NB4 (cell line): ENCODE data around the gene ATXN1.

ENCODE experiments used
- DNase-seq: peaks from one replicate; pipeline ENCODE4 v3.0.0; 2010; ENCODE audit warnings: low read depth
- H3K4me3 ChIP-seq: one replicate; pipeline ENCODE4 v1.5.1; 2011; ENCODE audit warnings: mild to moderate bottlenecking, low read depth, low read length, moderate library complexity
- MAX ChIP-seq: IDR thresholded peaks from 2 replicates; pipeline ENCODE4 v1.6.1; 2011; ENCODE audit warnings: low read depth, low read length
- MYC ChIP-seq: IDR thresholded peaks from 2 replicates; pipeline ENCODE4 v1.6.1; 2011; ENCODE audit warnings: low read depth, low read length
- POLR2A ChIP-seq: IDR thresholded peaks from 2 replicates; pipeline ENCODE4 v1.6.1; 2011; ENCODE audit warnings: mild to moderate bottlenecking; ENCODE audit not compliant: insufficient read length; ENCODE audit errors: extremely low read depth
- TF ChIP-seq, protein P1 (sequence below): IDR thresholded peaks from one replicate; pipeline ENCODE4 v1.5.1; 2012; ENCODE audit warnings: low read depth, low read length

The ATXN1 gene

GRCh38 chr6:16521528-16521927 is 239.7 kb downstream of the ATXN1 start:
- no peak overlapping the region for H3K4me3 ChIP-seq
- TF ChIP-seq, protein P1, sequence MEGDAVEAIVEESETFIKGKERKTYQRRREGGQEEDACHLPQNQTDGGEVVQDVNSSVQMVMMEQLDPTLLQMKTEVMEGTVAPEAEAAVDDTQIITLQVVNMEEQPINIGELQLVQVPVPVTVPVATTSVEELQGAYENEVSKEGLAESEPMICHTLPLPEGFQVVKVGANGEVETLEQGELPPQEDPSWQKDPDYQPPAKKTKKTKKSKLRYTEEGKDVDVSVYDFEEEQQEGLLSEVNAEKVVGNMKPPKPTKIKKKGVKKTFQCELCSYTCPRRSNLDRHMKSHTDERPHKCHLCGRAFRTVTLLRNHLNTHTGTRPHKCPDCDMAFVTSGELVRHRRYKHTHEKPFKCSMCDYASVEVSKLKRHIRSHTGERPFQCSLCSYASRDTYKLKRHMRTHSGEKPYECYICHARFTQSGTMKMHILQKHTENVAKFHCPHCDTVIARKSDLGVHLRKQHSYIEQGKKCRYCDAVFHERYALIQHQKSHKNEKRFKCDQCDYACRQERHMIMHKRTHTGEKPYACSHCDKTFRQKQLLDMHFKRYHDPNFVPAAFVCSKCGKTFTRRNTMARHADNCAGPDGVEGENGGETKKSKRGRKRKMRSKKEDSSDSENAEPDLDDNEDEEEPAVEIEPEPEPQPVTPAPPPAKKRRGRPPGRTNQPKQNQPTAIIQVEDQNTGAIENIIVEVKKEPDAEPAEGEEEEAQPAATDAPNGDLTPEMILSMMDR: no peak
- TF ChIP-seq POLR2A (no peak), MAX (no peak)
- no peak for DNase-seq

- no peak overlapping the region for H3K4me3 ChIP-seq
- DNase-seq: no peak
- TF ChIP-seq POLR2A (no peak), MAX (no peak), MYC (no peak)
- TF ChIP-seq, protein P1: no peak
Measured at GRCh38 chr6:16519265-16520242, 241.7 kb downstream of the ATXN1 start.

- no peak for DNase-seq
- no peak overlapping the region for H3K4me3 ChIP-seq
Measured at GRCh38 chr6:16518265-16518664, 243.0 kb downstream of the ATXN1 start.

GRCh38 chr6:16514249-16514648 is 247.0 kb downstream of the ATXN1 start:
- TF ChIP-seq POLR2A (no peak), MYC (no peak)
- TF ChIP-seq, protein P1: peak; percentile 50
- no peak overlapping the region for H3K4me3 ChIP-seq

More at GRCh38 chr6:16518265-16518664, 243.0 kb downstream of the ATXN1 start:
- TF ChIP-seq, protein P1: no peak
- TF ChIP-seq MAX (no peak), MYC (no peak), POLR2A (no peak)

GRCh38 chr6:16512544-16513290 is 248.5 kb downstream of the ATXN1 start:
- no peak overlapping the region for H3K4me3 ChIP-seq
- no peak for DNase-seq
- TF ChIP-seq POLR2A: no peak
- TF ChIP-seq, protein P1: no peak
- no peak for TF ChIP-seq MAX
- no peak for TF ChIP-seq MYC

More at GRCh38 chr6:16514249-16514648, 247.0 kb downstream of the ATXN1 start:
- peak; percentile 64 for DNase-seq
